ENCODE results near the gene NDUFV2. TPM values are rescaled to one million over a fixed set of nuclear protein-coding genes. Genes with fewer than 3 reads are reported as not detected.

NDUFV2 gene
- total RNA-seq, 1 donor from 2014 or later = 124 TPM

GRCh38 chr18:9115984-9116383 lies 13.5 kb downstream of the NDUFV2 start:
- H3K4me3 Mint-ChIP-seq (ENCODE audit: low read depth) = no peak overlapping the region
- DNase-seq (ENCODE audit: low spot score, unreplicated experiment) = no peak
- peaks cover 12% of the 10 kb centered on the region for H3K36me3 Mint-ChIP-seq (ENCODE audit: insufficient read depth)
- no peaks in the 10 kb centered on the region for H3K27me3 Mint-ChIP-seq
- peak overlapping the region; percentile 89 for H3K27ac Mint-ChIP-seq
- H3K4me1 Mint-ChIP-seq (ENCODE audit: low read depth) = peaks cover 10% of the 10 kb centered on the region
- TF ChIP-seq CTCF (IDR thresholded peaks at IDR 0.05; ENCODE audit: unreplicated experiment) = no peak
- H3K9me3 Mint-ChIP-seq (ENCODE audit: low read depth) = no peaks in the 10 kb centered on the region

- no peak overlapping the region for H3K27ac Mint-ChIP-seq
- DNase-seq (ENCODE audit: low spot score, unreplicated experiment) = no peak
- peaks cover 7% of the 10 kb centered on the region for H3K4me1 Mint-ChIP-seq (ENCODE audit: low read depth)
- H3K27me3 Mint-ChIP-seq = no peaks in the 10 kb centered on the region
- H3K9me3 Mint-ChIP-seq (ENCODE audit: low read depth) = no peaks in the 10 kb centered on the region
- no peak overlapping the region for H3K4me3 Mint-ChIP-seq (ENCODE audit: low read depth)
- TF ChIP-seq CTCF (IDR thresholded peaks at IDR 0.05; ENCODE audit: unreplicated experiment) = no peak
- H3K36me3 Mint-ChIP-seq (ENCODE audit: insufficient read depth) = peaks cover 13% of the 10 kb centered on the region
Observed at GRCh38 chr18:9117980-9118841, 15.7 kb downstream of the NDUFV2 start.

- TF ChIP-seq CTCF (IDR thresholded peaks at IDR 0.05; ENCODE audit: unreplicated experiment) = no peak
- DNase-seq (ENCODE audit: low spot score, unreplicated experiment) = no peak
- H3K4me3 Mint-ChIP-seq (ENCODE audit: low read depth) = no peak overlapping the region
- no peaks in the 10 kb centered on the region for H3K27me3 Mint-ChIP-seq
- H3K4me1 Mint-ChIP-seq (ENCODE audit: low read depth) = peaks cover 2% of the 10 kb centered on the region
- no peak overlapping the region for H3K27ac Mint-ChIP-seq
- peaks cover 22% of the 10 kb centered on the region for H3K36me3 Mint-ChIP-seq (ENCODE audit: insufficient read depth)
- H3K9me3 Mint-ChIP-seq (ENCODE audit: low read depth) = no peaks in the 10 kb centered on the region
Observed at GRCh38 chr18:9120796-9121195, 18.3 kb downstream of the NDUFV2 start.

- Mint-ChIP-seq H3K4me3 (ENCODE audit: low read depth) (no peak overlapping the region), H3K9me3 (ENCODE audit: low read depth) (no peaks in the 10 kb centered on the region), H3K4me1 (ENCODE audit: low read depth) (no peaks in the 10 kb centered on the region), H3K36me3 (ENCODE audit: insufficient read depth) (peaks cover 28% of the 10 kb centered on the region), H3K27ac (no peak overlapping the region), H3K27me3 (no peaks in the 10 kb centered on the region)
- no peak for TF ChIP-seq CTCF (IDR thresholded peaks at IDR 0.05; ENCODE audit: unreplicated experiment)
- no peak for DNase-seq (ENCODE audit: low spot score, unreplicated experiment)
Observed at GRCh38 chr18:9123520-9123919, 21.0 kb downstream of the NDUFV2 start.

- no peaks in the 10 kb centered on the region for H3K4me1 Mint-ChIP-seq (ENCODE audit: low read depth)
- no peak for TF ChIP-seq CTCF (IDR thresholded peaks at IDR 0.05; ENCODE audit: unreplicated experiment)
- H3K27ac Mint-ChIP-seq = no peak overlapping the region
- no peaks in the 10 kb centered on the region for H3K9me3 Mint-ChIP-seq (ENCODE audit: low read depth)
- no peak for DNase-seq (ENCODE audit: low spot score, unreplicated experiment)
- peaks cover 31% of the 10 kb centered on the region for H3K36me3 Mint-ChIP-seq (ENCODE audit: insufficient read depth)
- H3K4me3 Mint-ChIP-seq (ENCODE audit: low read depth) = no peak overlapping the region
- H3K27me3 Mint-ChIP-seq = no peaks in the 10 kb centered on the region
Observed at GRCh38 chr18:9124824-9125223, 22.3 kb downstream of the NDUFV2 start.
